ENCODE data around the gene GRIK1.

Gene GRIK1

DNA sequence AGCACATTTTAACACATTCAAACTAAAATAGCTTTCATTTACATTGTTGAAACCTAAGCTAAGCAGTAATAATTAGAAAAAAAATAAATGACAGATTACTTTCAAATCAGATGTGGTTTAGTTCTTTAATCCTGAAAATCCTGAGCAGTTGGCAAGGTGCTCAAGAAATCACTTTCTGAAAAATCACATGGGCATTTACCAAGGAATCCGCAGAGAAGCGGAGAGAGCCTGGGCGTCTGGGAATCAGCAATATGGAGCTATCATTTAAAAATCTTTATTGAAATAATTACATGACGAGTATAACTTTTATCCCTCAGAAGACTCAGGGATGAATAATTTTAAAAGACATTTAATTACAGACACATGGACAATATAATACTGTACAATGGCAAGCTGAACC lies 30.2 kb downstream of the GRIK1 start:
- no peak for DNase-seq (ENCODE audit: low read depth)

DNA sequence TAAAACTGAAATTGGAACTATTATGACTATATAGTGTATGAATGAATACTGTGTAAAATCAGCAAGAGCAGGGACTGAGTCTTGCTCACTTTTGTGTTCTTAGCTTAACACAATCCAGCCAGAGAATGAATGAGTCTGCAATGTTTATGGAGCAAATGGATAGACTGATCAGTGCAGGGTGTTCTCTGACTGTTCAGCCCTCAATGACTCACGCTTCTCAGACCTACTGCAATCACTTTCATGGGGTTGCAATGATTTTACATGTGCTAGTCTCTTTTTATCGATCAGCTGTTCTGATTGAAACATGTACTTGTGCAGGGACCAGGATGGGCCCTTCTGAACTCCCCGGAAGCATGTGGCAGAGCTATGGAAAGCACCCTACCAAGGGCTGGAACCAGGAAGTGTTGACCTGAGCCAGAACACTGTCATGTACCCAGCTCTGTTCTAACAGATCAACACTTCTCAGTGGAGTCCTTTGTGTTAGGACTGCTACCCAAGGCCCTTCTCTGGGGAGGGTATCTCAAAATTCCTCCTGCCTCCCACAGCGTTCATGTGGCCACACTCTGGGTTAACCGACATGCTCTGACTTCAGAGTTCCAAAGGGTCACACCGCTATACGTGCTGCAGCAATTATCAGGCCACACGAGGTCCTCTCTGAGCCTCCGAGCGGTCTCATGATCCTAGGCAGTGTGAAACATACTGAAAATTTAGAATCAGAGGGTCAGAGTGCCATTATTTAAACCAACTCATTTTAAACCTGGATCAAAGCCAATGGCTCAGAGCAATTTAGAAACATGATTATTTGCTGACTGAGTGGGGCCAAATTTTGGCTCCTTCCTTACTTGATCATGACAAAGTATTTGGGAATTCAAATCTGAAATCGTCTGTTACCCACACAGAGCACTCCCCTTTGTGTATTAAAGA lies 35.2 kb downstream of the GRIK1 start:
- no peak for DNase-seq (ENCODE audit: low read depth)

DNA sequence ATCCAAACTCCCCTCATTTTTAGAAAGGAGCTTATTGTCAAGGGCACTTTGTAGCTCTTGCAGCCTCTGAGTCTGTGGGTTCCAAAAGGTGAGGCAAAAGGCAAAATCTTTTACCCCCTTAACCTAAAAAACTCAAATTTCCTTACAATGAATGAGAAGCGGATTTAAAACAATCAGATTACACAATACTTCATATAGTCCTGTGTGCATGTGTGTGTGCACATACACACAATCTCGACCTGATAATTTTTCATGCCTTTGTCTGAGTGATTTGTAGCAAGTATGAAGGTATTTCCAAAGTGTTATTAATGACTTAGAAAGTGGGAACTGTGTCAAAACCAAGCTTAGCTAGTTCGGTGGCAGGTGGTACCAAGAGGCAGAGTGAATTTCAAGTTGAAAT lies 42.9 kb downstream of the GRIK1 start:
- DNase-seq (ENCODE audit: low read depth) = no peak

DNA sequence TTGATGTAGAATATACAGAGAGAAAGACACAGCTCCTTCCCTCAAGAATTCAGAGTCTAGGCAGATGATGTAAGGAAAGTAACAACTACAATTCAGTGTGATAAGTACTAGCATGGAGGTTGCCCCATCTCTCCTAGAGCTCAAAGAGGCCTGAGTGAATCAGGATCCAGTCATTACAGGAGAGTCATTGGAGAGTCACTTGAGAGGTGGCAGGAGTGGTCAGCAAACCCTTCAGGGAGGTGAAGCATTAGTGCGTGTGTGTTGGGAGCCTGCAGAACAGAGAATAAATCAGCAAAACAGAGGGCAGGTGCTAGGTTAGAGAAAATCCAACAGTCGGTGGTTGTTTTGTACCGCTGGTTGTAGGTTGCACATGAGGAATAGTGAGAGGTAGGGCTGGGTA lies 46.1 kb downstream of the GRIK1 start:
- DNase-seq (ENCODE audit: low read depth) = no peak

DNA sequence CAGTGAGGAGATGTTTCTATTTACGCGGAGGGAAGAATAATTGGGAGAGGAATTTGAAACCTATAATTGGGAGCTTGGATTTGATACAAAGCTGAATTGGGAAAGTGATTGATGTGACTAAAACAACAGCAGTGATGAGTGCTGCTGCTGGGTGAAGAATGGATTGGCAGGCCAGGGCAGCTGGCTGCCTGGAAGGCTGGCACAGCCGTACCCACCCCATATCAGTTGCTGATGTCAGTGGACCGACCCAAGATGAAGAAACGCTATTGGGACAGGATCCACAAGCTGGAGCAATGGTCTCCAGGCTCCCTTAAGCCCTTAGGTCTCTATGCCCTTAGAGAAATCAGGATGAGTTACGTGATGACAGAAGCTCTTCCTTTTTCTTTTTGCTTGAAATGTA lies 47.4 kb downstream of the GRIK1 start:
- no peak for DNase-seq (ENCODE audit: low read depth)

DNA sequence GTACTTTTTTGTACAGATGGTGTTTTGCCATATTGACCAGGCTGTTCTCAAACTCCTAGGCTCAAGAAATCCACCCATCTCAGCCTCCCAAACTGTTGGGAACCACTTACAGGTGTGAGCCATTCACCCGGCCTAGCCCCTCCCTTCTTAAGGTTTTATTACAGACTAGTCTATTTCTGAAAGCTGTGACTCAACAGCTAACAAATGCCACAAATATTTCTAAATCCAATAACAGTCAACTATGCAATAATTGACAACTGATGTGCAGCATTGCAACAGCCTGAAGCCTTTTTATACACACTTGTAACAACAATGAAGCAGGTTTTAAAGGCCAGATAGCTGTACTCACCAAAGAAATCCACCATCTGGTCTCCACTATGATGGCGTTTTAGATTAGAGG lies 51.4 kb downstream of the GRIK1 start:
- no peak for DNase-seq (ENCODE audit: low read depth)

DNA sequence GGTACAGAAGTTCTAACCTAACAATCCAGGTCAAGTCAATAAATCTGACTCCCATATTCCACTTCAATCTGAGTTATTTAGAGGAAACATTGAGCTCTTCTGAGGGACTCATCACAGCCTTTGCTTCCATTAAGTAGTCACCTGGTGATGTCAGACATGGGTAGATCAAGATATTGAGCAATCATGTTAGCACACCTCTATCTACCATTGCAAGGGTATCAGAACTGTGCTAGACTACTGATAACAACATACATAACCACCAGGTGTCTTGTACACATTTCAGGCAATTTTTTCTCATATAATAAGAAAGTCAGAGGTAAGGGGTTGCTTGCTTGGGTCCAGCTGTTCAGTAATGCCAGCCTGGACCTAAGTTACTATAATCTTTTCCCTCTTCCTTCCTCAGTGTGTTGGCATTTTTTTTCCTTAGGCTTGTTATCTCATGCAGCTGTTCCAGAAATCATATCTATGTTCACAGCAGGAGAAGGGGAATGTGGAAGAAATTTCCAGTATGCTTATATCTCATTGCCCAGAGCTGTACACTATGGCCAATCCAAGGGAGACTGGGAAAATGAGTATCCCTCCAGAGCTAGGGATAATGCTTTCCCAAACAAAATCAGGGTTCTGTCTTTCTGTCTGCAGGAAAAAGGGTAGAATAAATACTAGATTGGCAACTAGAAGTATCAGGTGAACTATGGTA lies 52.3 kb downstream of the GRIK1 start:
- no peak for DNase-seq (ENCODE audit: low read depth)

DNA sequence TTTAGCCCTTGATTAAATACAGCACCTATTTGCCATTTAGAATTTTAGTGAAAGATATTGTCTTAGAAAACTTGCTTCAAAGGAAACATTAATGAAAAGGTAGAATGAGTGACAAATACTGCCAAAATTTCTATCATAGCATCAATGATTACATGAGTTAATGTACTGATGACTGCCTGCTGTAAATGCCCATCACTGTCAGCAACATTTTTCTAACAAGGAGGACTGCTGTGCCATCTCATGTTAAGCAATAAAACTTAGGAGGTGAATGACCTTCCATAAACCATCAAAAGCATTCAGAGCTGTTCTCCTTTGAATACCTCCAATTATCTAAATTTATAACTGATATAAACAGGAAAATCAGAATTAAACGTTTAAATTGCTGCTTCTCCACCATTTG lies 54.3 kb downstream of the GRIK1 start:
- no peak for DNase-seq (ENCODE audit: low read depth)

DNA sequence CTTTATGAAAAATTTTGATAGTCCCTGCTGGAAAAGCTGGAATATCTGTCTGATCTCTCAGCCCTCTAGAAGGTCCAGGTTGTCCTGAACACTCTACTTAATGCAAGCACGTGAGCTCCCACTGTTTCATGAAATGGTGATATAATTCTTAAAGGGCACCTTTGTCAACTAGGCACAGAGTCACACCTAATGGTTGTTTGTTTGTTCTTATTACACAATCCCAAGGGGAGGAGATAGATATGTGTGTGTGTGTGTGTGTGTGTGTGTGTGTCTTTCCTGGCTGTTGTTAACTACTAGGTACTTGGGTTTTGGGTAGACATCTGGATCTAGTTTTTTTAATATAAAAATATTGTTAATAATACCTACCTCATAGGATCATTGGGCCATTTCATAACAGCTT lies 63.9 kb downstream of the GRIK1 start:
- DNase-seq (ENCODE audit: low read depth) = no peak

DNA sequence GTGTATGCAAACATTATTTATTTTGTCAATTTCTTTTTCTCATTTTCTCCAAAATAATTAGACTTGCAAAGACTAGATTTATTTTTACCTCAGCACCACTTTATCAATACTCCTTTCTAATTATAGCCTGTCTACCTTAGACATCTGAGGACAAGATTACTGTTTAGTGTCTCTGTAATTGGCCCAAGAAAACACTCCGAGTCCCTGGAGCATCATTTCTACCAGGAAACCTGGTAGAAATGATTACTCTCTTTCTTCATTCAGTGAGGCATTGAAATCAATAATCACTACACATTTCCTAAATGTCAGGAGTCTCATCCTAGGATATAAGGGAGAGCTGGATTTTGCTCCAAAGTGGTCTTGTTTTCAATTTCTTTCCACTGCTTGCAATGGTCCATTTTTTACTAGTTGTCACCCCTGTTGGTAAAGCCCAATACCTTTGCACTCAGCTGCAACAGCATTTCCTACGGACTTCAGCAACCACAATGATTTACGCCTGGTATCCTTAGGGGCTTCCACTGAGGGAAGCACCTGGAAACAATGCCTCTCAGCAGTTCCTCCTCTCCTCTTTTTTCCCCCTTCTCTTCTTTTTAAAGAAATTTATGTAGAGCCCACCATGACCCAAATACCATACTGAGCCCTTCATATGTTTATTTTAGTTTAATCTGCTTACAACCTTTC lies 64.6 kb downstream of the GRIK1 start:
- DNase-seq (ENCODE audit: low read depth) = no peak

DNA sequence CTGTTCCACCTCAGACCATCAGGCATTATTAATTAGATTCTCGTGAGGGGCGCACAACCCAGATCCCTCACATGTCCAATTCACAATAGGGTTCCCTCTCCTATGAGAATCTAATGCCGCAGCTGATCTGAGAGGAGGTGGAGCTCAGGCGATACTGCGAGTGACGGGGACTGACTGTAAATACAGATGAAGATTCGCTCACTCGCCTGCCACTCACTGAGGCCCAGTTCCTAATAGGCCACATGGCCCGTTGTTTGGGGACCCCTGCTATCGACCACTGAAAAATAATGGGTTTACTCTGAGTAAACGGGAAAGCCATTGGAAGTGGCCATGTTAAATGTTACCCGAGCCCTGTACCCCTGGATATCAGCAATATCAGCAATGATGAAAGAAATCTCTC lies 65.9 kb downstream of the GRIK1 start:
- no peak for DNase-seq (ENCODE audit: low read depth)

DNA sequence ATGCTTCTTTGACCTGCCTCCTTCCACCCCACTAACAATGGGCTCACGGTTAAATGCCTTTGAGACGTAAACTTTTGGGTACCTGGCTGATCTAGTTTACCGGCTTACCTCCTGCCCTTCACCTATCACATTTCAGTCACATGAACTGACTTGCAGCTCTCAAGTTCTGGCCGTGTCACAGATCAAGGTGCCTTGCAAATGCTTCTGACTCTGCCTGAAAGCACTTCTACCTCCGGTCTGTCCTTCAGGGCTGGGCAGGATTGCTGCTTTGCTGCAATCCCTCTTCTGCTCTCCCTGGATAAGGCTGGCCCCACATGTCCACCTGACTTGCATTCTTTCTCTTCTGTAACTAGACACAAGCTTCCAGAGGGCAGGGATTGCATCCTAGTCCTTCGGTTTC lies 69.0 kb downstream of the GRIK1 start:
- no peak for DNase-seq (ENCODE audit: low read depth)

DNA sequence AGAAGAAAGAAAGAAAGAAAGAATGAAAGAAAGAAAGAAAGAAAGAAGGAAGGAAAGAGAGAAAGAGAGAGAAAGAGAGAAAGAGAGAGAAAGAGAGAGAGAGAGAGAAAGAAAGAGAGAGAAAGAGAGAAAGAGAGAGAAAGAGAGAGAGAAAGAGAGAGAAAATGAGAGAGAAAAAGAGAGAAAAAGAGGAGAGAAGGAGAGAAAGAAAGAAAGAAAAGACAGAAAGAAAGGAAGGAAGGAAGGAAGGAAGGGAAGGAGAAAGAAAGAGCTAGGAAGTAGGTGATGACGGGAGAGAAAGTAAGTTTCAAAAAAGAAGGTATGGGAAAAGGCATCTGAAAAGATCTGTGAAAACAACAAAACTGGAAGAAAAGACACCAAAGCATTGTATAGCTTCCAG lies 72.0 kb downstream of the GRIK1 start:
- DNase-seq (ENCODE audit: low read depth) = no peak

DNA sequence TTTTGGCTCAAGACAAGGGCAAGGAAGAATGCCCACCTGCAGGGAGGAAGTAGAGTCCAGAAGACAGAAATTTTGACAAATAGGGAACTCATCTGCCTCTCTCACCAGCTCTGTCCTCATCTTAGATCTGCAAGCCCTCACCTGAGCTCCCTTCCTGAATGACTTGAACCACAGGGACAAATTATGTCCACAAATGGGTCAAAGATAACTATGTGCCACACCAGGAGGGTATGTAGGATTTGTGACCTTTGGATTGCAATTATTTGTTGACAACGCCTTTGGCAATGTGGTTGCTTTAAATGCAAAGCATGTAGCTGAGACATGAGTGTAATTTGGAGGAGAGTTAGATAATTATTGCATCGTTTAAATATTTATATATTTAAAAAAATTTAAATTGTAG lies 79.5 kb downstream of the GRIK1 start:
- DNase-seq (ENCODE audit: low read depth) = no peak

DNA sequence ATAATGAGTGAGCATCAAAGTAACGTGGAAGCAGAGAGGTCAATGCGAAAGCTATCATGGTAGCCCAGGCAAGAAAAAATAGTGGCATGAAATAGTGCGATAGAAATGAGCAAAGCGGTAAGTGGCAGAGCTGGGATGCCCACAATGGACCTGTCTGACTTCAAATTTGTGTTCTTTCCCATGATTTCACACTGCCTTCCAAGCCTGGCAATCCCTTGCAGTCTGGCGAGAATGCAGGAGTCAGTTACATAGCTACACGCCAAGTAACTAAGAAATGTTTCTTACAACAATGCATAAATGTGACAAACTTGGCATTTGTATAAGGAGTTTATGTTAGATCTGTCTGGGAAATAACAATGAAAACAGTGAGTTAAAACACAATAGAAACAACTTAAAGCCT lies 82.6 kb downstream of the GRIK1 start:
- DNase-seq (ENCODE audit: low read depth) = no peak

DNA sequence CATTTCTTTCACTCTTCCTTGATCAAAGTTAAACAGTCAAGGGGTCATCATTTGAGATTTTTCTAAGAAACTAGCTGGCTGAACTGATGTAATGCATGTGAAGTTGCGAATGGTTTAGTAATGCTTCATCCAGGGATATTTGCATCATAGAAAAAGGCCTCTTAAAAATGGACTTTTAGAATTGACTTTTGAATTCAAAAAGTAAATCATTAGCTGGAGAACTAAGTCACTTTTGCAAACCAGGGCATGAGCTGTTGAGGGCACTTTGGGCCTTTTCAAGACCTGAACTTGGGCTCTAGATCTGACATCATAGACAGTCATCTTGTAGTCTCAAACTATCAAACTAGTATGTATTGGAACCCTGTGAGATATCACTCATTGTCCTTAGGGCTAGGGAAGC lies 85.0 kb downstream of the GRIK1 start:
- no peak for DNase-seq (ENCODE audit: low read depth)

DNA sequence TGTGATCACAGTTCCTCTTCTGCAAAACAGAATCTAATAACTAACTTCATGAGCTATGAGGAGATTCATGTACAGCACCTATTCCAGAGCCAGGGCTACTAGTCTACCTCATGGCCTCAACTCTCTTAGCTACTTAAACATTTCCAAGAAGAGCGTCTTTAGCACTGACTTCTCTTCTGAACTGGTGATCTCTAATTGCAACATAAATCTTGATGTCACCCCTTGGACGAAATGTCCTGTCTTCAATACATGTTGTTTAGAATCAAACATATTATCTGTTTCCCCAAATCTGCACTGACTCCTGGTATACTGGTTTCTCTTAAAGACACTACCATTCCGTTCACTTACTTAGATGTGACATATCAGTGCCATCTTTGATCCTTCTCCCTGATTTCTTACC lies 88.2 kb downstream of the GRIK1 start:
- no peak for DNase-seq (ENCODE audit: low read depth)

DNA sequence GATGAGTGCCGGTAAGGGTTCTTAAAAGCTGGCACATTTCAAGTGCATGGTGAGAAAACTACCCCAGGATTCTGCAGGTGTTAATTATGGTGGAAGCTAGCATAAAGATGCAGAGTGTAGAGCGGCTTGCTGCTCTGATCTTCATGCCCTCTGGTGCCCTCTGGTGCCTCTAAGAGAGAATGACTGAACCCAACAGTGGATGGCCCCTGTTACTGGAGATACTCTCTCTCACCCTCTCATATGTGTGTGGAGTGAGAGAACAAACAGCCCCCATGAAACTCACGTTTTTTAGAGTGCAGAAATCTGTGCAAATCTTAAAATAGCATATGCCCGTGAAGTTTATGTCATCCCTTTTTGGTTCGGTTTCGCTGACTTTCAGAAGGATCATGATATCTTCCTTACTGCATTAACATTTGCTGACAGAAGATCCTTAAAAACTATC lies 90.0 kb downstream of the GRIK1 start:
- DNase-seq (ENCODE audit: low read depth) = peak; percentile 26

DNA sequence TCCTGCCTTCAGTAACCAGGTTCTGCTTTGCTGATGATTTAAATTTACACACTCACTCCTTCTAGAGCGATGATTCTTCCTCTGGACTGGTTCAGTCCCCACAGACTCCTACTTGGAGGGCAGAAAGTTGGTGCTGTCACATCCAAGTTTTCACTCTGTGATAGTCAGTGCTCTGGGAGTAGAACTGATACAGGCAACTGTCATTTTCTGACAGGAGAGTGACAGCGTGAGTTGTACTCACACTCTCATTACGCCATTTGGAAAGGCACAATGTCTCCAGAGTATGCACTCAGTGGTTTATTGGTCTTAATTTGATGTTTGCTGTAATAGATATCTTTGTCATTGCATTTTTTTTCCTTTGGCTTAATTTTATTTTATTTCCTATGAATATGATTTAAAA lies 96.0 kb downstream of the GRIK1 start:
- no peak for DNase-seq (ENCODE audit: low read depth)

DNA sequence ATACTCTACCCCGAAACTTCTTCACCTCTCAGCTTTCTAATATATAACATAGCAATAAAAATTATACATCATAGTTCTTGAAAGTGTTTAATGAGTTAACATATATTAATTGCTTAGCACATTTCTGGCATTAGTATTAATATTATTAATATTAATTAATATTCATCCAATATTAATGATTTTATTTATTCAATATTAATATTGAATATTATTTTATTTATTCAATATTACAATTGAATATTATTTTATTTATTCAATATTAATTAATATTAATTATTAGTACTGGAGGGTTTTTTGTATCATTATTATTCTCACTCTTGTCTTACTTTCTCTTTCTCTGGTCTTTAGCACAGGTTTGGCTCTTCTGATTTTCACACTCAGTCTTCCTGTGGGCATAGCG lies 105.2 kb downstream of the GRIK1 start:
- DNase-seq (ENCODE audit: low read depth) = no peak

DNA sequence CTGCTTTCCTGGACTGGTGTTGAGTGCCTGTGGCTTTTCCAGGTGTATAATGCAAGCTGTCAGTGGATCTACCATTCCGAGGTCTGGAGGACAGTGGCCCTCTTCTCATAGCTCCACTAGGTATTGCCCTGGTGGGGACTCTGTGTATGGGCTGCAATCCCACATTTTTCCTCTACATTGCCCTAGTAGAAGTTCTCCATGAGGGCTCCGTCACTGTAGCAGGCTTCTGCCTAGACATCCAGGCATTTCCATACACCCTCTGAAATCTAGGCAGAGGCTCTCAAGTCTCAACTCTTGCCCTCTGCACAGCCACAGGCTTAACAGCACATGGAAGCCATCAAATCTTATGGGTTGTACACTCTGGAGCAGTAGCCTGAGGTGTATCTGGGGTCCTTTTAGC lies 107.6 kb downstream of the GRIK1 start:
- DNase-seq (ENCODE audit: low read depth) = no peak

DNA sequence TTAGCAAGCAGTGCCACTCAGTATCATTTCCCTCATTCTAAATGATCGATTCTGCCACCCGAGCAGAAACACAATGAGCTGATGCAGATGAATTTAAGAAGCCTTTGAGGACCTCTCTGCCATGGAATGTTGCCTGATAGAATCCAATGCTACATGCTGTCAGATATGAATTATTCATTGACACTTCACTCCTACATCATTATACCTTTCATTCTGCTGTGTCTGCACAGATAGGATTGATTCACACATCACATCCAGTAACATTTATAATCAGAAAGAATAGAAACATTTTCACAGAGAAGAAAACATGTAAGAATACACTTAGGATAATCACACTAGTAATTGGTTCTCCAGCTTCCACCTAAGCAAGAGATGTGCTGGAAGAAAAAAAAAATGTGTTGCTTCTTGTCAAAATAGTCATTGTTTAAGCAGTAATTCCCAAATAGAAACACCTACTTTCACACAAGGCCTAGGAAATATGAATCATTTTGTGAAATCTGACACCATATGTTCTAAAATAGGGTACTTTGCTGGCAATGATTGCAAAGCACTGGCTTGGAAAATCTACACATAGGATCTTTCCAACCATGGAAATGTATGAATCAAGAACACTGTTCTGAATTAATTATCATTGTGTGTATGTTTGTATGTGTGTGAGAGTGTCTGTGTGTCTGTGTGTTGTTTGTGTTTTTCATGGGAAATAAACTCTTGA lies 110.1 kb downstream of the GRIK1 start:
- no peak for DNase-seq (ENCODE audit: low read depth)

Data from activated T-cell treated with anti-CD3 and anti-CD28 coated beads for 24 hours (primary cell).